Heart right ventricle (tissue), 16 donors: ENCODE results near the gene NKG7. TPM values are rescaled to one million over a fixed set of nuclear protein-coding genes. Genes with fewer than 3 reads are reported as not detected.

Experiments used
- ATAC-seq, 8 donors: fragments of 200-7000 bp; cut with Tn5 transposase; one replicate each; pipeline ENCODE4 v1.9.1; 2020; ENCODE audit warnings: mild to moderate bottlenecking in 8 of 8, moderate library complexity in 8 of 8, moderate number of reproducible peaks in 1 of 8
- DNase-seq, 2 donors: peaks; one replicate each; pipeline ENCODE4 v3.0.0-alpha.2; 2020
- H3K27ac ChIP-seq, 10 donors: fragments of 200-600 bp; sonication (generic) in 2 of 10; one replicate each; pipeline versions ENCODE4 v1.5.0 to v1.8.0; 2020 to 2022; ENCODE audit warnings: mild to moderate bottlenecking in 3 of 10
- H3K27me3 ChIP-seq, 7 donors: fragments of 200-600 bp; one replicate each; pipeline ENCODE4 v1.8.0; 2021 to 2022; ENCODE audit warnings: mild to moderate bottlenecking in 2 of 7
- H3K36me3 ChIP-seq, 9 donors: fragments of 200-600 bp; sonication (generic) in 1 of 9; one replicate each; pipeline versions ENCODE4 v1.5.0 to v1.8.0; 2020 to 2022; ENCODE audit warnings: mild to moderate bottlenecking in 2 of 9
- H3K4me1 ChIP-seq, 9 donors: fragments of 200-600 bp; sonication (generic) in 1 of 9; one replicate each; pipeline versions ENCODE4 v1.5.0 to v1.8.0; 2020 to 2022; ENCODE audit warnings: mild to moderate bottlenecking in 4 of 9
- H3K4me3 ChIP-seq, 10 donors: fragments of 200-600 bp; sonication (generic) in 2 of 10; one replicate each; pipeline versions ENCODE4 v1.5.0 to v1.8.0; 2020 to 2022; ENCODE audit warnings: mild to moderate bottlenecking in 7 of 10, moderate library complexity in 2 of 10
- H3K9me3 ChIP-seq, 11 donors: fragments of 200-600 bp in 10 of 11; sonication (generic) in 2 of 11; one replicate each; pipeline versions ENCODE4 v1.5.0 to v1.8.0; 2013 to 2022; ENCODE audit warnings: mild to moderate bottlenecking in 2 of 11, control low read depth in 1 of 11, moderate library complexity in 1 of 11
- CTCF ChIP-seq, 9 donors: fragments of 200-600 bp; sonication (generic) in 2 of 9; IDR thresholded peaks; one replicate each; pipeline versions ENCODE4 v1.5.0 to v1.8.0; 2021 to 2022; ENCODE audit warnings: antibody characterized with exemption in 9 of 9, mild to moderate bottlenecking in 5 of 9, moderate library complexity in 1 of 9
- WGBS, 2 donors: extraction: QIAGEN DNeasy Blood & Tissue Kit; methylation state at CpG; one replicate each; pipeline ENCODE4 v1.1.7; 2013; ENCODE audit warnings: inconsistent platforms in 1 of 2; 5-methylcytosine and 5-hydroxymethylcytosine counted together
- intact Hi-C, 10 donors: fragments of 100-400 bp; cut with DNase I; formaldehyde crosslinking; loops; one replicate each; pipeline versions ENCODE4 v1.11.1 to v1.14.2; 2022
- polyA plus RNA-seq, 2 donors: library from polyadenylated mRNA; stranded (reverse); fragments of 200-250 nt; gene quantifications; one replicate each; pipeline ENCODE4 v1.2.3, GENCODE V29; 2013
- total RNA-seq, 10 donors: library from RNA; stranded (reverse); fragmentation: NEBNext Ultra II Directional in 3 of 10; extraction: Animal tissue kit (Norgen Biotek cat#: 25700) in 3 of 10; gene quantifications; one replicate each; pipeline versions ENCODE4 v1.2.1 to v1.2.4, GENCODE V29; 2021 to 2023
- donor health status: Arrhythmogenic right ventricular cardiomyopathy.
- donor health status: ischemic (EF 13 %, LVEDD 7.1; RV severe dilation, severe dysfunction).
- donor health status: healthy with polysubstance abuse.
- donor health status: DM: no; HTN: yes; CAD: no.
- donor health status: DM: no; HTN: no; CAD: no.
- donor health status: ischemic (EF 25% LVEDD 6.9; RV normal size, moderate dysfunction).
- donor health status: ischemic (EF 25% LVEDD 5.7; RV mildly dilated, moderate dysfunction).
- donor health status: healthy.
- donor health status: DM: yes; HTN: yes; CAD: no.
- donor health status: Ischemic cardiomyopathy.
- donor health status: ischemic (EF 35%, LVEDD 5.7; RV mildly dilated, moderate dysfunction).
- donor health status: nonischemic (EF 11% LVEDD 7.7; RV severe dilation, severe dysfunction).
- donor health status: DM: yes; HTN: yes; CAD: no.
- donor health status: PGD.
- donor health status: ischemic (EF 29% LVEDD 5.4; RV normal size, mild dysfunction).
- donor health status: nonischemic (EF 23%, LVEDD 6.1; RV moderate dilation, normal function).

The NKG7 gene
- total and polyA plus RNA-seq, 12 donors: 0.47 to 23.1 (median 2.4) TPM

- 64 to 84% methylated on average over 3 of the region's 3 CpGs for WGBS, 2 donors
- no peak for TF ChIP-seq CTCF (IDR thresholded peaks at IDR 0.05)
- DNase-seq (no peak), ATAC-seq (no peak)
- Histone ChIP-seq H3K4me1 (peaks cover 3 to 14% (median 11%) of the 10 kb centered on the region in 9 donors), H3K27me3 (peaks cover 7 to 63% (median 46%) of the 10 kb centered on the region in 7 donors), H3K9me3 (peaks cover 0 to 6% (median 0%) of the 10 kb centered on the region in 11 donors), H3K27ac (no peak overlapping the region), H3K4me3 (no peak overlapping the region), H3K36me3 (peaks cover 0 to 4% (median 0%) of the 10 kb centered on the region in 9 donors)
- intact Hi-C loops: loop anchor here in 5 of 10 donors (10.0 kb wide), 3 partner anchors 64 to 324 kb away; partner anchors contain the start of gene C19orf84 (in 1 of the 5)
These were observed 41.3 kb downstream of the NKG7 start for GRCh38 chr19:51331193-51331592.

DNA sequence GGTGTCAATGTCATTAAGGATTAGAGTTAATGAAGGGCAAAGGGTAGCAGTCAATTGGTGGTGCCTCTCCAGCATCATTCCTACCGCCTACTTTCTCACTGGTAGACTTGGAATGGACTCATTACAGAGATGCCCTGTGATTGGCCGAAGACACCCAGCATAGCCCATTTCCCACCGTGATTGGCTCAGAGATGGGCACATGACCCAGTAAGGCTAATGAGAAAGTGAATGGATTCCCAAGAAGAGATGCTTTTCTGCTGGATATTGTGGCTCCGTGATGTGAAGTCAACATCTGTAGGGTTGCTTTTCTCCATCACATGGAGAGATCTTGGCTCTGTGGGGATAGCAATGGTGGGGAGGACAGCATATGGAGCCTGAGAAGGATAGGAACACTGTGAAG, 42.1 kb downstream of the NKG7 start:
- H3K27me3 ChIP-seq: peaks cover 7 to 68% (median 52%) of the 10 kb centered on the region in 7 donors
- peaks cover 3 to 14% (median 11%) of the 10 kb centered on the region in 9 donors for H3K4me1 ChIP-seq
- 94% methylated on average over 4 of the region's 4 CpGs for WGBS, 2 donors
- H3K4me3 ChIP-seq: no peak overlapping the region
- DNase-seq (no peak), ATAC-seq (no peak)
- intact Hi-C loops: loop anchor here in 5 of 10 donors (10.0 kb wide), 3 partner anchors 64 to 324 kb away; partner anchors contain the start of gene C19orf84 (in 1 of the 5)
- peaks cover 0 to 4% (median 0%) of the 10 kb centered on the region in 9 donors for H3K36me3 ChIP-seq
- H3K9me3 ChIP-seq: peaks cover 0 to 6% (median 0%) of the 10 kb centered on the region in 11 donors
- no peak overlapping the region for H3K27ac ChIP-seq
- TF ChIP-seq CTCF (IDR thresholded peaks at IDR 0.05): no peak

DNA sequence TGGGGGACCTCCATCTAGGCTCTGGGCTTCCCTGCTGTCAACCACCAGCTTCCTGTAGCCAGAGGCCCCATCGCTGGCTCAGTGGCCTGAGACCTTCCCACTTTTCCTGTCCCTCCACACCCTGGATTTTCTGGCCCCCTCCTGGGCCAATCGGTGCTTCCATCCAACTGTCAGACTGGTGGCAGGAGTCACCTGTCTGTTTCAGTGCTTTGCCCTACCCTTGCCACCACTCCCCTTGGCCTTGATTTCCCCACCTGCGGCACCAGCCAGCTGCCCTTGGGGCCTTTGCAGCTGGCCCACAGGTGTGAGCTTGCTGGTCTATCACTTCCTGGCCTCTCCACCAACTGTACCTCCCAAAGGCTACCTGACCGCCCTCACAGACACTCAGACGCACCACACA, 43.0 kb downstream of the NKG7 start:
- peaks cover 7 to 68% (median 58%) of the 10 kb centered on the region in 7 donors for H3K27me3 ChIP-seq
- DNase-seq (no peak), ATAC-seq (no peak)
- intact Hi-C loops: no loop called here
- H3K27ac ChIP-seq: no peak overlapping the region
- peaks cover 0 to 4% (median 0%) of the 10 kb centered on the region in 9 donors for H3K36me3 ChIP-seq
- peaks cover 0 to 6% (median 0%) of the 10 kb centered on the region in 11 donors for H3K9me3 ChIP-seq
- H3K4me1 ChIP-seq: peaks cover 3 to 14% (median 11%) of the 10 kb centered on the region in 9 donors
- no peak for TF ChIP-seq CTCF (IDR thresholded peaks at IDR 0.05)
- WGBS, 2 donors: 91 to 92% methylated on average over 5 of the region's 5 CpGs
- no peak overlapping the region for H3K4me3 ChIP-seq

DNA sequence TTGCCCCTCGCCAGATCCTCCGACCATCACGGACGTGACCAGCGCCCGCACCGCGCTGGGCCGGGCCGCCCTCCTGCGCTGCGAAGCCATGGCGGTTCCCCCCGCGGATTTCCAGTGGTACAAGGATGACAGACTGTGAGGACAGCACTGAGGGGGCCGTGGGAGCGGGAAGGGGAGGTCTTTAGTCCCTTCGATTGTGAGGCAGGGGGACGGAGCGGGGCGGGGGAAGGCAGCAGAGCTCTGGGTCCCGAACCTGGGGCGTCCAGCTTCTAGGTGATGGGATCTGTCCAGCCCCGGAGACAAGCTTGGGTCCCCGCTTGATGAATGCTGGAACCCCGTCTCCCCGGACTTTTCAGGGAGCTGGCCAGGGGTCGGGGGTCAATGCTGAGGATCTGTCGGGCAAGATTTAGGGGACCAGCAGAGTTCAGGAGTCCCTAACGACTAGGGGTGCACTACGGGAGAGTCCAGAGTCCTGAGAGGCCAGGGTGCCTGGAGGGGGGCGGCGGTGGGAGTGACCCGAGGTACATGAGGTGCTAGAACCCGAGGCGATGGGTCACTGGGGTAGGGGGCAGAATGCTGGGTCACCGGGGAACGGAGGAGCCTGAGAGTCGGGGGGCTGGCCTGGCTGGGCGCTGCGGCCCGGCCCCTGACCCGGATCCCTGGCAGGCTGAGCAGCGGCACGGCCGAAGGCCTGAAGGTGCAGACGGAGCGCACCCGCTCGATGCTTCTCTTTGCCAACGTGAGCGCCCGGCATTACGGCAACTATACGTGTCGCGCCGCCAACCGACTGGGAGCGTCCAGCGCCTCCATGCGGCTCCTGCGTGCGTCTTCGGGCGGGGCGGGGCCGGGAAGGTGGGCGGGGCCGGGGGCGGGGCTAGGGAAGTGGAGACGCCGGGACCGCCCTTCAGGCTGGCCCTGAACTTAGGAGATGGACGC, 45.1 kb downstream of the NKG7 start:
- Histone ChIP-seq H3K27me3 (peaks cover 7 to 79% (median 65%) of the 10 kb centered on the region in 7 donors), H3K9me3 (peaks cover 0 to 6% (median 0%) of the 10 kb centered on the region in 11 donors), H3K27ac (no peak overlapping the region), H3K4me1 (peaks cover 3 to 14% (median 11%) of the 10 kb centered on the region in 9 donors), H3K36me3 (peaks cover 0 to 3% (median 0%) of the 10 kb centered on the region in 9 donors), H3K4me3 (peak overlapping the region in 6 of 10 donors; percentile 4 to 35 (median 14))
- peak in 4 of 8 donors; percentile 43 to 66 (median 55) for ATAC-seq
- TF ChIP-seq CTCF (IDR thresholded peaks at IDR 0.05): peak in 4 of 9 donors; percentile 24 to 38 (median 30)
- intact Hi-C loops: no loop called here
- 2 to 3% methylated on average over 64 to 75 of the region's 75 CpGs for WGBS, 2 donors
- DNase-seq: peak in 1 of 2 donors; percentile 40
